Heart left ventricle (tissue), 16 donors: ENCODE measurements around the gene TXNL4A. TPM values are rescaled to one million over a fixed set of nuclear protein-coding genes. Genes with fewer than 3 reads are reported as not detected.

Experiments used
- ATAC-seq, 4 donors: fragments of 200-7000 bp; cut with Tn5 transposase; one replicate each; pipeline ENCODE4 v1.9.1; 2020 to 2022; ENCODE audit warnings: moderate library complexity in 4 of 4, mild to moderate bottlenecking in 3 of 4, moderate number of reproducible peaks in 1 of 4
- DNase-seq, 5 donors: peaks; one replicate each; pipeline ENCODE4 v3.0.0-alpha.2; 2020
- H3K27ac ChIP-seq, 12 donors: fragments of 200-600 bp; sonication (generic) in 4 of 12; one replicate each; pipeline versions ENCODE4 v1.5.0 to v1.8.0; 2016 to 2022; ENCODE audit warnings: mild to moderate bottlenecking in 2 of 12
- H3K27me3 ChIP-seq, 9 donors: fragments of 200-600 bp; sonication (generic) in 2 of 9; one replicate each; pipeline versions ENCODE4 v1.5.1 to v1.8.0; 2016 to 2022; ENCODE audit warnings: mild to moderate bottlenecking in 3 of 9
- H3K36me3 ChIP-seq, 9 donors: fragments of 200-600 bp; sonication (generic) in 2 of 9; one replicate each; pipeline versions ENCODE4 v1.5.0 to v1.8.0; 2018 to 2022; ENCODE audit warnings: mild to moderate bottlenecking in 2 of 9
- H3K4me1 ChIP-seq, 12 donors: fragments of 200-600 bp; sonication (generic) in 4 of 12; one replicate each; pipeline versions ENCODE4 v1.5.0 to v1.8.0; 2016 to 2022; ENCODE audit warnings: mild to moderate bottlenecking in 3 of 12
- H3K4me3 ChIP-seq, 12 donors: fragments of 200-600 bp; sonication (generic) in 4 of 12; one replicate each; pipeline versions ENCODE4 v1.5.0 to v1.8.0; 2017 to 2022; ENCODE audit warnings: mild to moderate bottlenecking in 9 of 12, moderate library complexity in 4 of 12
- H3K9me3 ChIP-seq, 12 donors: fragments of 200-600 bp; sonication (generic) in 4 of 12; one replicate each; pipeline versions ENCODE4 v1.5.0 to v1.8.0; 2016 to 2022; ENCODE audit warnings: mild to moderate bottlenecking in 1 of 12
- POLR2A ChIP-seq, 2 donors: fragments of 450-650 bp; IDR thresholded peaks; one replicate each; pipeline ENCODE4 v1.6.1; 2017; ENCODE audit warnings: antibody characterized with exemption in 2 of 2, mild to moderate bottlenecking in 2 of 2, moderate library complexity in 2 of 2
- WGBS, 4 donors: extraction: QIAGEN DNeasy Blood & Tissue Kit in 2 of 4; methylation state at CpG; one replicate each; pipeline versions ENCODE4 v1.1.5 to v1.1.7; 2013 to 2018; 5-methylcytosine and 5-hydroxymethylcytosine counted together
- intact Hi-C, 10 donors: fragments of 100-400 bp; cut with DNase I; formaldehyde crosslinking; loops; one replicate each; pipeline versions ENCODE4 v1.11.1 to v1.14.2; 2022
- polyA plus RNA-seq, 2 donors: library from polyadenylated mRNA; stranded (reverse); fragments of 200-250 nt; gene quantifications; one replicate each; pipeline ENCODE4 v1.2.3, GENCODE V29; 2013
- total RNA-seq, 9 donors: library from RNA; depleted of rRNA in 2 of 9; stranded (reverse); fragments of >200 nt in 2 of 9; fragmentation: NEBNext Ultra II Directional in 3 of 9; extraction: Animal tissue kit (Norgen Biotek cat#: 25700) in 3 of 9; gene quantifications; one replicate each; pipeline versions ENCODE4 v1.1.0 to v1.2.4, GENCODE V29; 2016 to 2023
- TF ChIP-seq, protein P1 (sequence below), 12 donors: fragments of 200-600 bp; sonication (generic) in 4 of 12; IDR thresholded peaks; one replicate each; pipeline versions ENCODE4 v1.5.0 to v1.8.0; 2018 to 2022; ENCODE audit warnings: antibody characterized with exemption in 12 of 12, mild to moderate bottlenecking in 5 of 12
- donor health status: ischemic (EF 13 %, LVEDD 7.1; RV severe dilation, severe dysfunction).
- donor health status: healthy with polysubstance abuse.
- donor health status: DM: no; HTN: yes; CAD: no.
- donor health status: DM: no; HTN: no; CAD: no.
- donor health status: ischemic (EF 25% LVEDD 6.9; RV normal size, moderate dysfunction).
- donor health status: ischemic (EF 25% LVEDD 5.7; RV mildly dilated, moderate dysfunction).
- donor health status: healthy.
- donor health status: DM: yes; HTN: yes; CAD: no.
- donor health status: ischemic (EF 35%, LVEDD 5.7; RV mildly dilated, moderate dysfunction).
- donor health status: nonischemic (EF 11% LVEDD 7.7; RV severe dilation, severe dysfunction).
- donor health status: DM: yes; HTN: yes; CAD: no.
- donor health status: PGD.
- donor health status: ischemic (EF 29% LVEDD 5.4; RV normal size, mild dysfunction).
- donor health status: nonischemic (EF 23%, LVEDD 6.1; RV moderate dilation, normal function).

Gene TXNL4A
- total and polyA plus RNA-seq, 11 donors: 35.2 to 139 (median 92.0) TPM

DNA sequence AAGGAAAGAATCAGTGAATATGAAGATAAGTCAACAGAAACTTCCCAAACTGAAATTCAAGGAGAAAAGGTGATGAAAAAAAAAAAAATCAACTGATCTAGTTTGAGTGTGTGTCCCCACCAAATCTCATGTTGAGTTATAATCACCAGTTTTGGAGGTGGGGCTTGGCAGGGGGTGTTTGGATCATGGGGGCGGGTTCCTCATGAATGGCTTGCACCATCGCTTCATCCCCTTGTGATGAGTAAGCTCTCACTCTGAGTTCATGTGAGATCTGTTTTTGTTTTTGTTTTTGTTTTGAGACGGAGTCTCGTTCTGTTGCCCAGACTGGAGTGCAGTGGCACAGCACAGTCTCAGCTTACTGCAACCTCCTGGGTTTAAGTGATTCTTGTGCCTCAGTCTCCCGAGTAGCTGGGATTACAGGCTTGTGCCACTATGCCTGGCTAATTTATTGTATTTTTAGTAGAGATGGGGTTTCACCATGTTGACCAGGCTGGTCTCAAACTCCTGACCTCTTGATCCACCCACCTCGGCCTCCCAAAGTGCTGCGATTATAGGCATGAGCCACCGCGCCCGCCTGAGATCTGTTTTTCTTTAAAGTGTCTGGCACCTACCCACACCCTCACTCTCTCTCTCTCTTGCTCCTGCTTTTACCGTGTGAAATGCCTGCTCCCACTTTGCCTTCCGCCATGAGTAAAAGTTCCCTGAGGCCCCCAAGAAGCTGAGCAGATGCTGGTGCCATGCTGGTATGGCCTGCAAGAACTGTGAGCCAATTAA, 32.9 kb downstream of the TXNL4A start:
- Histone ChIP-seq H3K27ac (no peak overlapping the region), H3K27me3 (no peaks in the 10 kb centered on the region), H3K4me1 (peaks cover 0 to 15% (median 6%) of the 10 kb centered on the region in 12 donors), H3K4me3 (no peak overlapping the region), H3K36me3 (no peaks in the 10 kb centered on the region), H3K9me3 (no peaks in the 10 kb centered on the region)
- intact Hi-C loops: loop anchor here in 2 of 10 donors (10.0 kb wide), 4 partner anchors 79 to 271 kb away; partner anchors contain the start of genes ADNP2 (in 1 of the 2) and RBFA (in 1 of the 2)
- no peak for TF ChIP-seq POLR2A (IDR thresholded peaks at IDR 0.05)
- TF ChIP-seq, protein P1, sequence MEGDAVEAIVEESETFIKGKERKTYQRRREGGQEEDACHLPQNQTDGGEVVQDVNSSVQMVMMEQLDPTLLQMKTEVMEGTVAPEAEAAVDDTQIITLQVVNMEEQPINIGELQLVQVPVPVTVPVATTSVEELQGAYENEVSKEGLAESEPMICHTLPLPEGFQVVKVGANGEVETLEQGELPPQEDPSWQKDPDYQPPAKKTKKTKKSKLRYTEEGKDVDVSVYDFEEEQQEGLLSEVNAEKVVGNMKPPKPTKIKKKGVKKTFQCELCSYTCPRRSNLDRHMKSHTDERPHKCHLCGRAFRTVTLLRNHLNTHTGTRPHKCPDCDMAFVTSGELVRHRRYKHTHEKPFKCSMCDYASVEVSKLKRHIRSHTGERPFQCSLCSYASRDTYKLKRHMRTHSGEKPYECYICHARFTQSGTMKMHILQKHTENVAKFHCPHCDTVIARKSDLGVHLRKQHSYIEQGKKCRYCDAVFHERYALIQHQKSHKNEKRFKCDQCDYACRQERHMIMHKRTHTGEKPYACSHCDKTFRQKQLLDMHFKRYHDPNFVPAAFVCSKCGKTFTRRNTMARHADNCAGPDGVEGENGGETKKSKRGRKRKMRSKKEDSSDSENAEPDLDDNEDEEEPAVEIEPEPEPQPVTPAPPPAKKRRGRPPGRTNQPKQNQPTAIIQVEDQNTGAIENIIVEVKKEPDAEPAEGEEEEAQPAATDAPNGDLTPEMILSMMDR (IDR thresholded peaks at IDR 0.05): no peak
- DNase-seq (no peak), ATAC-seq (no peak)
- 88 to 90% (median 90%) methylated on average over 12 of the region's 12 CpGs for WGBS, 4 donors

DNA sequence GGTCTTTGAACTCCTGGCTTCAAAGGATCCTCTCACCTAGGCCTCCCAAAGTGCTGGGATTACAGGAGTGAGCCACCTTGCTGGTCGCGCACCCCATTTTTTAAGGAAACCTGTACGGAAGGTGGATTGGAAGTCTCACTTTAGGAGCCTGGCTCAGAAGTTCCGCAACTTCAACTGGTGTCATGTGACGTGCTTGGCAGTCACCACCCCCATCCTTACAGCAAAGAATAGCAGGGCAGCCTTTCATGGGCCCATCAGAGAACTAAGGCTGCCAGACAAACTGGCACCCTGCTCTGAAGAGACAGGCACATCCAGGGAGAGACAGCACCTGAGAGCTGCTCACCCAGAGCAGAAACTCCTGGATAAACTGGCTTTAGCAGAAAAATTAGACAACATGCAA, 33.6 kb downstream of the TXNL4A start:
- 72 to 76% (median 74%) methylated on average over 5 of the region's 5 CpGs for WGBS, 4 donors
- peak in 1 of 5 donors; percentile 56 for DNase-seq

DNA sequence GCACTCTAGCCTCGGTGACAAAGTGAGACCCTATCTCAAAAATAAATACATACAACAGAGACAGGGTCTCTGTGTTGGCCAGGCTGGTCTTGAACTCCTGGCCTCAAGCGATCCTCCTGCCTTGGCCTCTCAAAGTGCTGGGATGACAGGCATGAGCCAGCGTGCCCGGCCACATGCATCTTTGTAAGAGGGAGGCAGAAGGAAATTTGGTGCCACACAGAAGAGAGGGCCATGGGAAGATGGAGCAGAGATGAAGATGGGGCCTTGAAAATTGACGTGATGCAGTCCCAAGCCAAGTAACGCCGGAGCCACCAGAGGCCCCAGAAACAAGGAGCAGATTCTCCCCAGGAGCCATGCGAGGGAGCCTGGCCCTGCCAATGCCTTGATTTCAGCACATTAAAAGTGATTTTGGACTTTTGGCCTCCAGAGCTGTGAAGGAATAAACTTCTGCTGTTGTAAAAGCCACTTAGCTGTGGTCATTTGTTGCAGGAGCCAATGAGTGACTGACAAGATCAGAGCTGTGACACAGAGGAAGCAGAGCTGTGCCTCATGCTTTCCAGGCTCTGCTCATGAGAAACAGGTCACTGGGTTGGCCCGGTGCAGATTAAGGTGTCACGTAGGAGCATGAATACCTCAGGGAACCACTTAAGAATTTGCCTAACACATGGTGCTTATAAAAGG, 34.3 kb downstream of the TXNL4A start:
- Histone ChIP-seq H3K4me3 (no peak overlapping the region), H3K36me3 (peaks cover 0 to 2% (median 0%) of the 10 kb centered on the region in 9 donors), H3K27ac (peak overlapping the region in 1 of 12 donors; percentile 37), H3K27me3 (no peaks in the 10 kb centered on the region), H3K9me3 (no peaks in the 10 kb centered on the region), H3K4me1 (peaks cover 0 to 28% (median 19%) of the 10 kb centered on the region in 12 donors)
- TF ChIP-seq POLR2A (IDR thresholded peaks at IDR 0.05): no peak
- TF ChIP-seq, protein P1 (IDR thresholded peaks at IDR 0.05): no peak
- 82 to 86% (median 84%) methylated on average over 10 of the region's 10 CpGs for WGBS, 4 donors
- no peak for ATAC-seq
- no peak for DNase-seq
- intact Hi-C loops: loop anchor here in 4 of 10 donors (5.0 to 10.0 kb wide), 6 partner anchors 33 to 269 kb away; partner anchors contain the start of genes RBFA (in 3 of the 4), TXNL4A (in 2 of the 4) and ADNP2 (in 1 of the 4)

More for the DNA sequence above, 33.6 kb downstream of the TXNL4A start:
- no peak for ATAC-seq
- H3K9me3 ChIP-seq: no peaks in the 10 kb centered on the region
- peaks cover 0 to 22% (median 12%) of the 10 kb centered on the region in 12 donors for H3K4me1 ChIP-seq
- H3K36me3 ChIP-seq: no peaks in the 10 kb centered on the region
- no peak overlapping the region for H3K4me3 ChIP-seq
- H3K27ac ChIP-seq: peak overlapping the region in 1 of 12 donors; percentile 37
- intact Hi-C loops: loop anchor here in 4 of 10 donors (5.0 to 10.0 kb wide), 6 partner anchors 33 to 270 kb away; partner anchors contain the start of genes RBFA (in 3 of the 4), TXNL4A (in 2 of the 4) and ADNP2 (in 1 of the 4)
- H3K27me3 ChIP-seq: no peaks in the 10 kb centered on the region
- TF ChIP-seq, protein P1 (IDR thresholded peaks at IDR 0.05): no peak
- TF ChIP-seq POLR2A (IDR thresholded peaks at IDR 0.05): no peak
